Mesenchymal stem cell (in vitro differentiated cells and primary cell): ENCODE measurements around the gene B3GLCT.

ENCODE experiments used
- DNase-seq: peaks from one replicate; pipeline ENCODE4 v3.0.0-alpha.2; 2013
- H2AFZ ChIP-seq: one replicate; pipeline ENCODE4 v1.6.1; 2013; ENCODE audit warnings: low read depth, mild to moderate bottlenecking, control low read depth, inconsistent platforms, low read length, moderate library complexity
- H2AK5ac ChIP-seq: 2 replicates; pipeline ENCODE4 v1.6.1; 2013; ENCODE audit warnings: low read length, moderate library complexity, mild to moderate bottlenecking, inconsistent platforms; ENCODE audit not compliant: severe bottlenecking
- H2BK120ac ChIP-seq: one replicate; pipeline ENCODE4 v1.6.1; 2013; ENCODE audit warnings: low read depth, mild to moderate bottlenecking, inconsistent platforms, low read length, moderate library complexity
- H2BK12ac ChIP-seq, 2 experiments: one replicate each; pipeline ENCODE4 v1.6.1; 2013; ENCODE audit warnings: inconsistent platforms in 2 of 2, low read length in 2 of 2, mild to moderate bottlenecking in 2 of 2, moderate library complexity in 2 of 2, control low read depth in 1 of 2
- H2BK15ac ChIP-seq: one replicate; pipeline ENCODE4 v1.6.1; 2013; ENCODE audit warnings: mild to moderate bottlenecking, low read depth, inconsistent platforms; ENCODE audit not compliant: poor library complexity, severe bottlenecking
- H2BK5ac ChIP-seq: 2 replicates; pipeline ENCODE4 v1.6.1; 2013; ENCODE audit warnings: low read depth, mild to moderate bottlenecking, low read length, control low read depth, inconsistent platforms; ENCODE audit not compliant: poor library complexity, severe bottlenecking
- H3K14ac ChIP-seq, 2 experiments: one replicate each; pipeline ENCODE4 v1.6.1; 2013; ENCODE audit warnings: inconsistent platforms in 2 of 2, low read length in 2 of 2, control low read depth in 1 of 2, mild to moderate bottlenecking in 1 of 2, moderate library complexity in 1 of 2
- H3K18ac ChIP-seq, 2 experiments: one replicate each; pipeline ENCODE4 v1.6.1; 2013; ENCODE audit warnings: inconsistent platforms in 2 of 2, low read length in 2 of 2, control low read depth in 1 of 2, low read depth in 1 of 2, mild to moderate bottlenecking in 1 of 2
- H3K23ac ChIP-seq, 2 experiments: one replicate each; pipeline ENCODE4 v1.6.1; 2013; ENCODE audit warnings: inconsistent platforms in 2 of 2, low read length in 2 of 2, mild to moderate bottlenecking in 2 of 2, moderate library complexity in 2 of 2, control low read depth in 1 of 2
- H3K27ac ChIP-seq: 2 replicates; pipeline ENCODE4 v1.5.1; 2013; ENCODE audit warnings: mild to moderate bottlenecking, moderate library complexity, low read length, control low read depth, inconsistent platforms; ENCODE audit not compliant: poor library complexity, severe bottlenecking
- H3K27me3 ChIP-seq, 2 experiments: 2 replicates each; pipeline versions ENCODE4 v1.6.1 to v1.7.0; 2013; ENCODE audit warnings: low read length in 2 of 2, mild to moderate bottlenecking in 2 of 2, moderate library complexity in 2 of 2, control low read depth in 1 of 2, inconsistent platforms in 1 of 2; ENCODE audit not compliant: control insufficient read depth in 1 of 2, insufficient read depth in 1 of 2
- H3K36me3 ChIP-seq, 2 experiments: 2 replicates each; pipeline versions ENCODE4 v1.6.1 to v1.7.0; 2013; ENCODE audit warnings: low read length in 2 of 2, control low read depth in 1 of 2, inconsistent platforms in 1 of 2, low read depth in 1 of 2, mild to moderate bottlenecking in 1 of 2; ENCODE audit not compliant: insufficient read depth in 2 of 2, control insufficient read depth in 1 of 2
- H3K4ac ChIP-seq, 2 experiments: one replicate each; pipeline ENCODE4 v1.6.1; 2013; ENCODE audit warnings: inconsistent platforms in 2 of 2, low read length in 2 of 2, mild to moderate bottlenecking in 2 of 2, moderate library complexity in 2 of 2, control low read depth in 1 of 2, low read depth in 1 of 2
- H3K4me1 ChIP-seq: 2 replicates; pipeline ENCODE4 v1.6.1; 2013; ENCODE audit warnings: low read depth, low read length, control low read depth; ENCODE audit not compliant: control insufficient read depth, insufficient read depth
- H3K4me2 ChIP-seq: 2 replicates; pipeline ENCODE4 v1.6.1; 2013; ENCODE audit warnings: low read length, mild to moderate bottlenecking, inconsistent platforms; ENCODE audit not compliant: poor library complexity, severe bottlenecking
- H3K4me3 ChIP-seq, 2 experiments: 2 replicates each; pipeline versions ENCODE4 v1.5.1 to v1.7.0; 2013; ENCODE audit warnings: low read length in 2 of 2, mild to moderate bottlenecking in 2 of 2, control low read depth in 1 of 2, low read depth in 1 of 2; ENCODE audit not compliant: insufficient read depth in 1 of 2
- H3K79me1 ChIP-seq: replicated peaks from 2 replicates; pipeline ENCODE4 v1.6.1; 2013; ENCODE audit warnings: mild to moderate bottlenecking, control low read depth, low read length, inconsistent platforms; ENCODE audit not compliant: poor library complexity, severe bottlenecking
- H3K9ac ChIP-seq: 2 replicates; pipeline ENCODE4 v1.7.0; 2013; ENCODE audit warnings: mild to moderate bottlenecking, low read length, moderate library complexity
- H3K9me3 ChIP-seq: 2 replicates; pipeline ENCODE4 v1.7.0; 2013; ENCODE audit warnings: mild to moderate bottlenecking, low read length; ENCODE audit not compliant: control insufficient read depth
- H4K8ac ChIP-seq: one replicate; pipeline ENCODE4 v1.6.1; 2013; ENCODE audit warnings: inconsistent platforms, mild to moderate bottlenecking, low read length, moderate library complexity
- H4K91ac ChIP-seq: one replicate; pipeline ENCODE4 v1.6.1; 2013; ENCODE audit warnings: mild to moderate bottlenecking, low read length, inconsistent platforms
- WGBS: methylation state at CpG from one replicate; pipeline ENCODE4 v1.1.7; 2013; ENCODE audit warnings: mixed read lengths; 5-methylcytosine and 5-hydroxymethylcytosine counted together

Gene B3GLCT

DNA sequence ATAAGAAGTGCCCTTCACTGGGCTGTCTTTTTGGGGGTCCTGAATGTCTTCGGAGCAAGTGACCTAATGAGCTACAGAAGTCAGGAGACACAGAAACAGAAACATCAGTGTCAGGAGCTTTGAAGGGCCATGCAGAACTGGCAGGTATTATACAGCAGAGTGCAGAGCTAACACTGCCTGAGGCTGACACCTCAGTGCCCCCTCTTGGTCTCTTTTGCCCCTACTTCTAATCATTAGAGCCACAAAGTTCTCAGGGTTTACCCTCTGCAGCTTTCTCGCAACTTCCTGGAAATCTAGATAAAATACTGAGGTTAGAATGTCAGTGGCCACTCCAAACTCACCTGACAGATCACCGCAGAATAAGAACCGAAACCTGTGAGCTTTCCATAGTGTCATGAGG is 172.7 kb downstream of the B3GLCT start:
- DNase-seq, result no peak
- H3K23ac ChIP-seq, result no peak overlapping the region
- H2BK15ac ChIP-seq, result no peak overlapping the region
- WGBS, result 92% methylated on average over 4 of the region's 4 CpGs
- no peak overlapping the region for H3K4me3 ChIP-seq
- no peak overlapping the region for H2AK5ac ChIP-seq
- no peak overlapping the region for H4K8ac ChIP-seq
- no peak overlapping the region for H3K4ac ChIP-seq
- H3K9ac ChIP-seq, result no peak overlapping the region
- H3K4me2 ChIP-seq, result no peak overlapping the region
- H3K27ac ChIP-seq, result no peak overlapping the region
- peaks cover 3 to 32% of the 10 kb centered on the region in 2 experiments for H3K27me3 ChIP-seq
- no peak overlapping the region for H3K14ac ChIP-seq
- no peak overlapping the region for H2BK12ac ChIP-seq
- no peaks in the 10 kb centered on the region for H3K79me1 ChIP-seq
- H3K36me3 ChIP-seq, result no peaks in the 10 kb centered on the region
- no peak overlapping the region for H2BK120ac ChIP-seq
- no peaks in the 10 kb centered on the region for H3K9me3 ChIP-seq
- H4K91ac ChIP-seq, result no peak overlapping the region
- H3K4me1 ChIP-seq, result no peaks in the 10 kb centered on the region
- H3K18ac ChIP-seq, result no peak overlapping the region
- no peak overlapping the region for H2AFZ ChIP-seq
- H2BK5ac ChIP-seq, result no peak overlapping the region

- Histone ChIP-seq H3K4me3 (no peak overlapping the region), H3K23ac (no peak overlapping the region), H4K8ac (no peak overlapping the region), H3K4ac (no peak overlapping the region), H3K79me1 (no peaks in the 10 kb centered on the region), H3K36me3 (no peaks in the 10 kb centered on the region), H3K4me2 (no peak overlapping the region), H2BK5ac (no peak overlapping the region), H2AFZ (no peak overlapping the region), H4K91ac (no peak overlapping the region), H3K4me1 (no peaks in the 10 kb centered on the region), H3K14ac (no peak overlapping the region), H2AK5ac (no peak overlapping the region), H3K9ac (no peak overlapping the region), H3K27ac (no peak overlapping the region), H3K9me3 (no peaks in the 10 kb centered on the region), H3K18ac (no peak overlapping the region), H2BK15ac (no peak overlapping the region), H3K27me3 (peaks cover 3 to 30% of the 10 kb centered on the region in 2 experiments), H2BK120ac (no peak overlapping the region), H2BK12ac (no peak overlapping the region)
- WGBS, result 17% methylated on average over 3 of the region's 3 CpGs
- DNase-seq, result no peak
Measured at GRCh38 chr13:31374682-31375081, 174.9 kb downstream of the B3GLCT start.

- no peaks in the 10 kb centered on the region for H3K9me3 ChIP-seq
- no peak overlapping the region for H3K4me2 ChIP-seq
- DNase-seq, result no peak
- no peak overlapping the region for H2BK120ac ChIP-seq
- no peak overlapping the region for H2BK12ac ChIP-seq
- no peak overlapping the region for H4K8ac ChIP-seq
- no peak overlapping the region for H3K18ac ChIP-seq
- no peak overlapping the region for H2AFZ ChIP-seq
- H3K9ac ChIP-seq, result no peak overlapping the region
- 40% methylated on average over 2 of the region's 2 CpGs for WGBS
- no peak overlapping the region for H3K23ac ChIP-seq
- H2AK5ac ChIP-seq, result no peak overlapping the region
- H3K4ac ChIP-seq, result no peak overlapping the region
- H3K27me3 ChIP-seq, result peaks cover 3 to 14% of the 10 kb centered on the region in 2 experiments
- H3K27ac ChIP-seq, result no peak overlapping the region
- no peaks in the 10 kb centered on the region for H3K79me1 ChIP-seq
- H3K4me1 ChIP-seq, result no peaks in the 10 kb centered on the region
- no peak overlapping the region for H2BK5ac ChIP-seq
- H3K36me3 ChIP-seq, result no peaks in the 10 kb centered on the region
- no peak overlapping the region for H2BK15ac ChIP-seq
- no peak overlapping the region for H3K4me3 ChIP-seq
- H3K14ac ChIP-seq, result no peak overlapping the region
- no peak overlapping the region for H4K91ac ChIP-seq
Measured at GRCh38 chr13:31377946-31378345, 178.2 kb downstream of the B3GLCT start.

- no peak overlapping the region for H2AFZ ChIP-seq
- no peak overlapping the region for H3K18ac ChIP-seq
- H3K27ac ChIP-seq, result no peak overlapping the region
- no peak overlapping the region for H2BK5ac ChIP-seq
- DNase-seq, result no peak
- no peak overlapping the region for H4K91ac ChIP-seq
- H3K9ac ChIP-seq, result no peak overlapping the region
- no peaks in the 10 kb centered on the region for H3K79me1 ChIP-seq
- H2BK120ac ChIP-seq, result no peak overlapping the region
- no peak overlapping the region for H3K4me3 ChIP-seq
- H2BK15ac ChIP-seq, result no peak overlapping the region
- H2AK5ac ChIP-seq, result no peak overlapping the region
- no peak overlapping the region for H4K8ac ChIP-seq
- no peaks in the 10 kb centered on the region for H3K9me3 ChIP-seq
- no peak overlapping the region for H3K23ac ChIP-seq
- H3K27me3 ChIP-seq, result peaks cover 0 to 5% of the 10 kb centered on the region in 2 experiments
- H3K14ac ChIP-seq, result no peak overlapping the region
- WGBS, result 77% methylated on average over 4 of the region's 4 CpGs
- H3K4ac ChIP-seq, result no peak overlapping the region
- no peak overlapping the region for H3K4me2 ChIP-seq
- H3K4me1 ChIP-seq, result no peaks in the 10 kb centered on the region
- no peak overlapping the region for H2BK12ac ChIP-seq
- no peaks in the 10 kb centered on the region for H3K36me3 ChIP-seq
Measured at GRCh38 chr13:31380715-31381114, 180.9 kb downstream of the B3GLCT start.
